ENCODE measurements around the gene RCN2.

Gene RCN2

GRCh38 chr15:76905013-76905839, 26.3 kb upstream of the RCN2 start, which contains the start of gene SCAPER:
Gene SCAPER (minus strand): TSS chr15:76905340. CDS start chr15:76883817, 21,523 bp downstream.
- TF ChIP-seq CTCF (IDR thresholded peaks at IDR 0.05): no peak

DNA sequence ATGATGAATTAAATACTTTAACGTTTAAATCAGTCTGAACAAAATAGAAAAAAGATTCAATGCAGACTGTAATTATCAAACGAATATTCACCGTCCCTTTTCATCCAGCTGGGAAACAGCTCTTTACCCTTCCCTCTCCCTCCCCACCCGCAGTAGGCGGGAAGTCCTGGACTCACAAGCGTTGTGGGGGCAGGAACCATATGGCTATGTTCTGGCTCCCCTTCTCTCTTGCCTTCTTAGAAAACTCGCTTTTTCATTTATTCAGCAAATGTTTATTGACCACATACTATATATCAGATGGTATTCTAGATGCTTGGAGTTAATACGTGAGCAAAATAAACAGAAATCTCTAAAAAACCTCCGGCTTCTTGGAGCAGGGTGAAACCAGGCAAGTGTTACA, 25.7 kb upstream of the RCN2 start:
- TF ChIP-seq CTCF (IDR thresholded peaks at IDR 0.05): no peak

DNA sequence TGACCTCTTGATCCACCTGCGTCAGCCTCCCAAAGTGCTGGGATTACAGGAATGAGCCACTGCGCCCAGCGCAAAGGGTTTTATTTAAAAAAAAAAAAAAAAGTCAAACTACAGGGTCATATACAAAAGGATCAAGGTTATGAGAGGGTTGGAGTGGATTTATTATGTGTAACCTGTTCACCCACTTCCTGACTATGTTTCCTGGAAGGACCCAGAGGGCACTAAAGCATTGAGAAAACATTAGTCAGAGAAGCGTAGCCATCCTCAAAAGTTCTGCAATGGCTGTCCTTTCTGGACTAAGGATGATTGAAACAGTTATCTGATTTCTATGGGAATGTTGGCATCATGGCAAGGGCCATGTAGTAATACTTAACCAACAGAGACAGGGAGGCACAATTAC, 19.1 kb upstream of the RCN2 start:
- TF ChIP-seq CTCF (IDR thresholded peaks at IDR 0.05): no peak

DNA sequence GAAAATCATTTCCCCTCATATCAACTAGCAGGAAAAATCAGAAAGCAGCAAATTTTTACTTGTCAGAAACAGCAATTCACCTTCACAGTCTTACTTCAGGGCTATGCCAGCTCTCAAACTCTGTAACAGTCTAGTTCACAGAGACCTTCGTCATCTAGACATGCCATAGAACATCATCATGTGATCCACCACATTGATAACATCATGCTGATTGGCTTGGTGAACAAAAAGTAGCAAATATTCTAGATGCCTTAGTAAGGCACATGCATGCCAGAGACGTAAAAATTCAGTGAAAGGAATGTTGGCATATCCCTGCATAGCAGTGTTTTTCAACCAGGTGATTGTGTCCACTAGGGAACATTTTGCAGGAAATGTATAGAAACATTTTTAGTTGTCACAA, 17.8 kb upstream of the RCN2 start:
- no peak for TF ChIP-seq CTCF (IDR thresholded peaks at IDR 0.05)

GRCh38 chr15:76916369-76916768, 15.2 kb upstream of the RCN2 start:
- no peak for TF ChIP-seq CTCF (IDR thresholded peaks at IDR 0.05)

- no peak for TF ChIP-seq CTCF (IDR thresholded peaks at IDR 0.05)
Measured at GRCh38 chr15:76928201-76928600, 3.3 kb upstream of the RCN2 start.

GRCh38 chr15:76929011-76929760, 2.4 kb upstream of the RCN2 start:
- no peak for TF ChIP-seq CTCF (IDR thresholded peaks at IDR 0.05)

Measured in LNCAP (cell line).